Liver (tissue), 3 donors: ENCODE results near the gene PTTG2.

Experiments
- ATF3 ChIP-seq: IDR thresholded peaks from 2 replicates; pipeline ENCODE4 v1.6.1; 2016; ENCODE audit warnings: antibody characterized with exemption
- CTCF ChIP-seq: fragments of 150-350 bp; IDR thresholded peaks from 2 replicates; pipeline ENCODE4 v1.5.1; 2017; ENCODE audit warnings: improper control_type of control experiment, low read depth, low read length; ENCODE audit not compliant: missing input control
- GABPA ChIP-seq, 2 donors: IDR thresholded peaks in 1 of 2; conservative IDR thresholded peaks in 1 of 2; 2 replicates each; pipeline ENCODE4 v1.6.1; 2016; ENCODE audit warnings: antibody characterized with exemption in 2 of 2, mild to moderate bottlenecking in 1 of 2, moderate library complexity in 1 of 2
- MAX ChIP-seq: IDR thresholded peaks from 2 replicates; pipeline ENCODE4 v1.6.1; 2016; ENCODE audit warnings: antibody characterized with exemption
- RAD21 ChIP-seq, 2 donors: IDR thresholded peaks; 2 replicates each; pipeline ENCODE4 v1.6.1; 2016; ENCODE audit warnings: antibody characterized with exemption in 2 of 2, mild to moderate bottlenecking in 2 of 2
- RXRA ChIP-seq, 2 donors: IDR thresholded peaks; 2 replicates each; pipeline ENCODE4 v1.6.1; 2017 to 2018; ENCODE audit warnings: antibody characterized with exemption in 2 of 2, mild to moderate bottlenecking in 1 of 2
- SP1 ChIP-seq: IDR thresholded peaks from 2 replicates; pipeline ENCODE4 v1.6.1; 2018; ENCODE audit warnings: antibody characterized with exemption, mild to moderate bottlenecking
- TAF1 ChIP-seq: conservative IDR thresholded peaks from 2 replicates; pipeline ENCODE4 v1.6.1; 2016; ENCODE audit warnings: antibody characterized with exemption, mild to moderate bottlenecking
- YY1 ChIP-seq: IDR thresholded peaks from 2 replicates; pipeline ENCODE4 v1.6.1; 2016; ENCODE audit warnings: antibody characterized with exemption, mild to moderate bottlenecking
- ZBTB33 ChIP-seq: IDR thresholded peaks from 2 replicates; pipeline ENCODE4 v1.6.1; 2016; ENCODE audit warnings: antibody characterized with exemption
- donor health status: healthy.
- donor health status: healthy.

GRCh38 chr4:37990731-37991245, 30.6 kb downstream of the PTTG2 start:
- TF ChIP-seq CTCF (no peak), MAX (no peak), ZBTB33 (no peak), YY1 (no peak), RXRA (IDR thresholded peaks at IDR 0.05) (no peak), RAD21 (IDR thresholded peaks at IDR 0.05) (no peak), ATF3 (no peak), GABPA (IDR thresholded peaks at IDR 0.05 in 1 of 2, conservative IDR thresholded peaks at IDR 0.05 in 1 of 2) (no peak), TAF1 (no peak), SP1 (no peak)
